ENCODE results near the gene ACSL1.
"Not testable (repeated sequence)": the region's sequence is repeated elsewhere in the genome, so short reads cannot be mapped to it uniquely, and the experiment has no call there.

Gene ACSL1

DNA sequence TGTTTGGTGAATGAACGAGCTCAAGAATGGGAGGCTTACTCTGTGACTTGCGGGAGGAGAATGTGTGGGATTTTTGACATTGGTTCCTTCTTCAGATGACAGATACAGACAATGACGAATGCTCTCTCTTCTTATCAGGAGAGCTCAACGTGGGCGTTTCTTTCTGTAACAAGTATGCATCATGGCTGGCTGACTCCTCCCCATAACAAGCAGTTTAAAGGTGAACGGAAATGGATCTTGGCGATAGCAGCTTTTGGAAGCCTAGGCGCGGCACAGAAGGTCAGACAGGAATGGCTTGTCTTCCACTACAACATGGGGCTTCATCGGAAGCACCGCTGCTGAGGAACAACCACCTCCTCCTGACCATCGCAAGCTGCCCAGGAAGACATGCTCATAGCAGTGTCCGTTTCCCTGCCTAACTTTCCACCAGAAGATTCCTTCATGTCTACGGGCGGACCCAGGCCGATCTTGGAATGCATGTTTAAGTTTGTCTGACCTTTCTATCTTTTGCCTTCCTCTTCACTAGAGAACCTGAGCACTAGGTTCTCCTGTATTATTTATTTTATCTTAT is 18.3 kb upstream of the ACSL1 start:
- DNase-seq, result no peak

- DNase-seq, result not testable (repeated sequence)
Measured at GRCh38 chr4:184839075-184839399, 13.3 kb upstream of the ACSL1 start.

- DNase-seq, result no peak
Measured at GRCh38 chr4:184838249-184839074, 12.7 kb upstream of the ACSL1 start.

- no peak for DNase-seq
Measured at GRCh38 chr4:184836613-184837012, 10.8 kb upstream of the ACSL1 start.

DNA sequence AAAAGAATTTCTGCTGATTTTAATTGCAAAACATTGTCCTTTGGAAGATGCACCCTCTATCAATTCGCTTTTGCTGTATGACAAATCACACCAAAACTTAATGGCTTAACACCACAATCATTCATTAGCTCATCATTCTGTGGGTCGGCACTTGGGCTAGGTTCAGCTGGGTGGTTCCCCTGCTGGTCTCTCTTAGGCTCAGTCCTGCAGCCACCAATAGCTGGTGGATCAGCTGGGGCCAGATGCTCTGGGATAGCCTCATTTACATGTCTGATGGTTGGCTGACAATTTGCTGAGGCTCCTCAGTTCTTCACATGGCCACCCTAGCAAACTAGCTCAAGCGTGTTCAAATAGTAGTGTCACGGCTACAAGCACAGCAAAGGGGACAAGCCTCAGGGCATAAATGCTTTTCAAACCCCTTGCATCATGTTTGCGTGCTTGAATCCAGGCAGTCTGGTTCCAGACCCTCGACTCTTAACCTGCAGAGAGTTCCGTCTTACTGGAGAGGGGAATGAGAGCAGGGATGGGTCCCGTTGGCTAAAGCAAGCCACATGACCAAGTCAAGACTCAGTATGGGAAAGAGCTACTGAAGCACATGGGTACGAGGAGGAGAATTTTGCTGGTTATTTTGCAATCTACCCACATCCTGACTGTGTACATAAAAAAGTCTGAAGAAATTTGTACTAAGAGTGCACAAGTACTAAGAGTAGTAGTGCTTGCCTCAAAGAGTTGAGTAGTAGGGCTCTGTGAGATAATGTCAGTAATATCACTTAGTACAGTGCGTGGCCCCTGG is 7.5 kb upstream of the ACSL1 start:
- no peak for DNase-seq

GRCh38 chr4:184831153-184831552 is 5.4 kb upstream of the ACSL1 start:
- no peak for DNase-seq

GRCh38 chr4:184826691-184827270 is 1.0 kb upstream of the ACSL1 start:
- DNase-seq, result peak in 1 of 51 donors; percentile 17

GRCh38 chr4:184825141-184825895 is 450 bp downstream of the ACSL1 start:
- DNase-seq, result peak in 14 of 51 donors; percentile 8 to 69 (median 40)

- no peak for DNase-seq
Measured at GRCh38 chr4:184824776-184825084, 1.0 kb downstream of the ACSL1 start.

GRCh38 chr4:184824081-184824775 is 1.5 kb downstream of the ACSL1 start:
- no peak for DNase-seq

GRCh38 chr4:184823014-184823413 is 2.8 kb downstream of the ACSL1 start:
- DNase-seq, result no peak

GRCh38 chr4:184822356-184822755 is 3.4 kb downstream of the ACSL1 start:
- no peak for DNase-seq

- DNase-seq, result no peak
Measured at GRCh38 chr4:184821242-184821641, 4.5 kb downstream of the ACSL1 start.

DNA sequence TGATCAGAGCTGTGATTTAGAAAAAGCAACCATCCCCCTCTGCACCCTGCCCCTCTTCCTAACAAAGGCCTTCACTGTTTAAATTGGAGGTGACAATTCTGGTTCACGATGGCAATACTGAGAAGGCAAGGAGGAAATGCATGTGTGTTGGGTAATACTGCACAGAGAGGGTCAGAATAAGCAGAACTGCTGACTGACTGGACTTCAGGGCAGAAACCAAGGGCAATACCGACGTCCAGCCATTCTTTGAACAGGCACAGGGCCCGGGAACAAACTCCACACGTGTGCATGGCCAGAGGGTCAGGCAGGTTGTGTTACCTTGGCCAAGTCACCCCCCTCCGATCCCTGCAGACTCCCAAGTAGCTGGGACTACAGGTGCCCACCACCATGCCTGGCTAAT is 6.0 kb downstream of the ACSL1 start:
- DNase-seq, result peak in 1 of 51 donors; percentile 18

GRCh38 chr4:184818216-184818564 is 7.6 kb downstream of the ACSL1 start:
- no peak for DNase-seq

DNA sequence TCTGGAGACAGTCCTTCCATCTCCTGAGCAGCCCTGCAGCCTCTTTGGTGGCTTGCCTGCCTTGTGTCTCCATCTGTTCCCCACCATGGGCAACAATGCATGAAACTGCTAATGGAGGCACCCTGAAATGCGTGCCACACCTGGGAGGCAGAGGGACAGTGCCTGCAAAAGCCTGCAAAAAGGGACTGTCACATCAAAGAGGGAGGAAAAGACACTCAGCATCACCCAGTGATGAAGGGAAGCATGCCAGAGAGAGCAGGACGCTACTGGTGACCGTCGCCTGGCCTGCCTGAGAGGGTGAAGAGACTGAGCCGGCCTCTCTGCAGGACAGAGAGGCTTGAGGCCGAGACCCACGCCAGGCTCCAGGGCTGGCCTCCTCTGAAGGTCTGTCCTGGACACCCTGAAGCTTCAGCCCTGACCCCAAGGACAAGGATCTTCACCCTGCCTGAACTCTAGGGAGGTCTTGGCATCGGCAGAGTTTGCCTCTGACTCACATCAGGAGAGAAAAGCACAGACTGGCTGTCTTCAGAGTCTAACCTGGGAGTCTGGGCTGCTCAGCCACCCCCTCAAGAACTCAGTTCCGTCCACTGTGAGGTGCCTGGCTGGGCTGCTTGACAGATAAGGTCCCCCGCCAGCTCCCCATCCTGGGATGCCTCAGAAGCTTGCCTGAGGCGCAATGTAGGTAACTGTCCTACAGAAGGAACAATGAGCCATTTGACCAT is 8.1 kb downstream of the ACSL1 start:
- peak in 3 of 51 donors; percentile 13 to 15 (median 14) for DNase-seq

DNA sequence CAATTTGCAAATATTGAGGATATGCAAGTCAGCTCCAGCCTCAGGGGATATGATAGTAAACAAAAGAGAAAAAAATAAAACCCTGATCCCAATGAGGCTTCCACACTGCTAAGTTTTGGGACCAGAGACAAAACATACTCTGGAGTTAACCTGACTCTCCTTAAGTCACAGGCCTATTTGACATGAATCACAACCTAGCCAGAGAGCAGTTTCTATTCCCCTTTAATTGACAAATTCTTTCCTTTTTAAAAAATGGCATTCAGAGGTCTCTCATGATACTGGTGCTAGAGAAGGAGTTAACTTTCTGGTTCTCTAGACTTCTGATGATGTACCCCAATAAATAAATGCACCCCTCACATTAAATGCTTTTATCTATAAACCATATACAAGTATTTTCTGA is 8.8 kb downstream of the ACSL1 start:
- DNase-seq, result no peak

GRCh38 chr4:184815046-184815877 is 10.5 kb downstream of the ACSL1 start:
- peak in 33 of 51 donors; percentile 6 to 82 (median 28) for DNase-seq

DNA sequence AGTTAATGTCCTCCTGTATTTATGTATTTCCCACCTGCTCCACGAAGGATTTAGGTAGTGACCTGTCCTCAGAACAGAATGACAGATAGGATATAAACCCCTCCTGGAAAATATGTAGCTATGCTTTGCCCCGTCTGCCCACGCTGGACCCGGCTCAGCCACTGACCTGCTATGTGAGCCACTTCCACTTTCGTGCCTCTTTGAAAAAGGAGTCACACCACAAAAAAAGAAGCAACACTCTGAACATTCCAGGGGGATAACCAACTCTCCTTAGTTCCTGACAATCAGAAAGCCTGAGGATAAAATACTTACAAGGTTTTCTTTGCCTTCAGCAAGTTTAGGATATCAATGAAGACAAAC is 11.1 kb downstream of the ACSL1 start:
- DNase-seq, result peak in 1 of 51 donors; percentile 53

All from hypothalamus (tissue), 51 donors.